HAP-1 (cell line): ENCODE results near the gene C1QTNF7.

ENCODE experiments used
- DNase-seq, 2 experiments: peaks; one replicate each; pipeline ENCODE4 v3.0.0-alpha.2; 2016 to 2020; ENCODE audit warnings: low spot score in 2 of 2
- H3K27me3 ChIP-seq: fragments of 250-450 bp; sonication (Bioruptor Pico); 2 replicates; pipeline ENCODE4 v1.5.1; 2020; ENCODE audit warnings: low read depth, mild to moderate bottlenecking, moderate library complexity
- H3K36me3 ChIP-seq: fragments of 250-450 bp; sonication (Bioruptor Pico); replicated peaks from 2 replicates; pipeline ENCODE4 v1.5.1; 2020; ENCODE audit warnings: mild to moderate bottlenecking
- H3K4me1 ChIP-seq: fragments of 250-450 bp; sonication (Bioruptor Pico); 2 replicates; pipeline ENCODE4 v1.5.1; 2020; ENCODE audit warnings: mild to moderate bottlenecking
- H3K4me3 ChIP-seq: fragments of 250-450 bp; sonication (Bioruptor Pico); 2 replicates; pipeline ENCODE4 v1.5.1; 2020; ENCODE audit warnings: mild to moderate bottlenecking, moderate library complexity
- H3K9me3 ChIP-seq: fragments of 250-450 bp; sonication (Bioruptor Pico); 2 replicates; pipeline ENCODE4 v1.5.1; 2020; ENCODE audit warnings: mild to moderate bottlenecking, moderate library complexity
- in situ Hi-C: fragments of 300-500 bp; cut with MboI; formaldehyde crosslinking; loops from 3 replicates; pipeline ENCODE4 v1.14.3; 2020; ENCODE audit warnings: low sequenced_read_pairs, inconsistent platforms, mixed read lengths

Gene C1QTNF7

DNA sequence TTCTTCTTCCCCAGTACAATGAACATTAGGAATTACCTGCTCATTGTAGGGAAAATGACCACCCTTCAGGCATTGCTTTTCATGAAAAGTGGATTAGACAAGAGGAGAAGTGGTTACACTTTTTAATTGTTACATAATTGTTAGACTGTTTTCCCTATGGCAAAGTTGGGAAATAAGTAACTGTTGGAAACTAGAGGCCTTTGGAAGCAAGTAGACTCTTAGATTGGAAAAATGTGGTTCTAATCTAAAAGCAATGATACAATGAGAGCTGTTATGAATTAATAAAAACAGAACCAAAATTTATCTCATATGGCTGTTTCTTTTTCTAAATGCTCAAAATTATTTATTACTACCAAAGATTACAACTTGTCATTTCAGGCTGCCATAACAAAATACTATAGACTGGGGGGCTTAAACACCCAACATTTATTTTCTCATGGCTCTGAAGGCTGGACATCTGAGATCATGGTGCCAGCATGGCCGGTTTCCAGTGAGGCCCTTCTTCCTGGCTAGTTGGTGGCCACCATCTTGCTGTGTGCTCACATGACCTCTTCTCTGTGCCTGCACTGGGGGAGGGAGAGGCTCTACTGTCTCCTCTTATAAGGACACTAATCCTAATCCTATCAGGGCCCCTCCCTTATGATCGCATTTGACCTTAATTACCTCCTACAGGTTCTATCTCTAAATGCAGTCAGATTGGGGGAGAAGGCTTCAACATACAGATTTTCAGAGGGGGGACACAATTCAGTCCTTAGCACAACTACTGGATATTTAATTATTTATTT, 54.3 kb downstream of the C1QTNF7 start:
- Histone ChIP-seq H3K36me3 (no peaks in the 10 kb centered on the region), H3K4me1 (peaks cover 6% of the 10 kb centered on the region), H3K27me3 (no peaks in the 10 kb centered on the region), H3K4me3 (no peak overlapping the region), H3K9me3 (no peaks in the 10 kb centered on the region)
- in situ Hi-C loops, result loop anchor here (25.0 kb wide), 1 partner anchor 780 kb away; no protein-coding TSS in a partner anchor
- DNase-seq, result no peak

DNA sequence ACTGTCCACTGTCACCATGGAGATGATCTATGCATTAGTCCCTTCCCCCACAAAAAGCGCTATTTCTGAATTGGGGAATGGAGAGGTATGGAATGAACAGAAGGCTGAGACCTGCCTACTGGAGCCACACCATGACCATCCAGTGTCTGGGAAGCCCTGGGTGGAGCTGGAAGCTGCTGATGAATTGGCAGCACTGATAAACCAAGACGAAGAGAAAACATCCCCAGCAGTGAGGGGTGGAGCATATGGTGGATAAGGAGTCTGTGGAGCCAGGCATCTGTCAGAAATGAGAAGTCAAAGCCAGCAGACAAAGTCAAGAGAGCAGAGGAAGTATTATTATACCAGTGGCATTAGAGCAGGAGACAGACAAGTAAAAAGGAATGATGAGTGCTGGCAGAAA, 55.0 kb downstream of the C1QTNF7 start:
- H3K4me1 ChIP-seq, result peaks cover 6% of the 10 kb centered on the region
- H3K4me3 ChIP-seq, result no peak overlapping the region
- H3K9me3 ChIP-seq, result no peaks in the 10 kb centered on the region
- H3K36me3 ChIP-seq, result no peaks in the 10 kb centered on the region
- DNase-seq, result no peak
- no peaks in the 10 kb centered on the region for H3K27me3 ChIP-seq
- in situ Hi-C loops, result loop anchor here (25.0 kb wide), 1 partner anchor 779 kb away; no protein-coding TSS in a partner anchor

DNA sequence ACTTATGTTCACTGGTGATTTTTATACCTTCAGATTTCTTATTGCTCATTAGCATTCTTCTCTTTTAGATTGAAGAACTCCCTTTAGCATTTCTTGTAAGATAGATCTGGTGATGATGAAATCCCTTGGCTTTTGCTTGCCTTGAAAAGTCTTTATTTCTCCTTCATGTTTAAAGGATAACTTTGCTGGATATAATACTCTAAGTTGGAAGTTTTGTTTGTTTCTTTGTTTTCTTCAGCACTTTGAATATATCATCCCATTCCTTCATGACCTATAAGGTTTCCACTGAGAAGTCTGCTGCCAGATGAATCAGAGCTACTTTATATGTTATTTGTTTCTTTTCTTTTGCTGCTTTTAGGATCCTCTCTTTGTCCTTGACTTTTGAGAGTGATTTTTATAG, 60.3 kb downstream of the C1QTNF7 start:
- DNase-seq, result no peak
- peaks cover 5% of the 10 kb centered on the region; the same call in 1 of the 2 replicates for H3K4me1 ChIP-seq
- in situ Hi-C loops, result loop anchor here (25.0 kb wide), 1 partner anchor 774 kb away; no protein-coding TSS in a partner anchor
- H3K9me3 ChIP-seq, result no peaks in the 10 kb centered on the region
- no peak overlapping the region for H3K4me3 ChIP-seq
- no peaks in the 10 kb centered on the region for H3K27me3 ChIP-seq
- no peaks in the 10 kb centered on the region for H3K36me3 ChIP-seq

DNA sequence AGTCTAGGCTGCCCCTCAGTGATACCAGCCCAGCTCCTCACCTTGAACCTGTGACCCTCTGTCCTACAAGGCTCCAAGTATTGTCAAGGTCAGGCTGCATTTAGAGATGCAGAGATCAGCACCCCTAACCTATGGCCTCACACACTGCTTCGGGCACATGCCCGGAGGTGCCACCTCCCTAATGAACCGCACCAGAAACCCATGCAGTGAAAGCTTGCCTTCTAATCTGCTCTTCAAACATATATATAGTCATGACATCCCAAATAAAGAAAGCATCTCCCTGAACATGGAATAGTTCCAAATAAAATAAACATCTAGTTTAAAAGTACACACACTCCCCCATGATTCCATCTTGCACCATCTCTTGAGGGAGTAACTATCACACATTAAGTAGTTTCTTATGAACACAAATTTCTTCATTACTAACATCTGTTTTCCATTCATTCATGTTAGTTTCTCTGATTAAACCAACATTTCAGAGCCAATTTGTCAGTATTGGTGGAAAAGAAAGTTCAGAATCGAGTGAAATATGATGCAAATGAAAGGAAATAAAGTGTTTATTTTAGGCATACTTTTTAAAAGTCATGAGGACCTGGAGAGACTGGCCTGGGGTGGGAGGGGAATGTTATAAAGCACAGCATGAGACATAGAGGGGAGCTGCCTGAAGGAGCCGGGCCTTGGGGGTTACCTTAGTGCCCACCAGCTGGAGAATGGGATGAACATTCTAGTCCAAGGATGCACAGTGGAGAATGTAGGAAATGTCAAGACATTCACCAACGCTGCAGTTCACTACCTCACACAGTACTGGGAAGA, 61.0 kb downstream of the C1QTNF7 start:
- in situ Hi-C loops, result loop anchor here (25.0 kb wide), 1 partner anchor 773 kb away; no protein-coding TSS in a partner anchor
- peaks cover 5% of the 10 kb centered on the region; the same call in 1 of the 2 replicates for H3K4me1 ChIP-seq
- H3K27me3 ChIP-seq, result no peaks in the 10 kb centered on the region
- H3K9me3 ChIP-seq, result no peaks in the 10 kb centered on the region
- H3K4me3 ChIP-seq, result no peak overlapping the region
- no peak for DNase-seq
- H3K36me3 ChIP-seq, result no peaks in the 10 kb centered on the region

DNA sequence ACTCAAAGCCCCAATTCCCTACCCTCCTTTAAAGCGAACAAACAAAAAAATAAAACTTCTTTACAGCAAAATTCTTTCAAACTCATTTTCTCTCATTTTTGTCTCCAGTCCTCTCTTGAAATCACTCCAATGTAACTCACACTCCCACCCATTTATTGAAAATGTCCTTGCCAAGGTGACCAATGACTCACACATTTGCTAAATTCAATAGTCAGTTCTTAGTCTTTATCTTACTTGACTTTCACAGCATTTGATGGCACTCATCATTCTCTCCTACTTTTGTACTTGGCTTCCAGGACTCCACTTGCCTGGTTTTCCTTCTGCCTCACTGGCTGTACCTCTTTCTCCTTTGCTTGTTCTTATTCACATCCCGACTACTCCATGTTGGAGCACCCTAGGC, 61.7 kb downstream of the C1QTNF7 start:
- Histone ChIP-seq H3K27me3 (no peaks in the 10 kb centered on the region), H3K4me3 (no peak overlapping the region), H3K4me1 (peaks cover 5% of the 10 kb centered on the region; the same call in 1 of the 2 replicates), H3K36me3 (no peaks in the 10 kb centered on the region), H3K9me3 (no peaks in the 10 kb centered on the region)
- no peak for DNase-seq
- in situ Hi-C loops, result loop anchor here (25.0 kb wide), 1 partner anchor 773 kb away; no protein-coding TSS in a partner anchor

DNA sequence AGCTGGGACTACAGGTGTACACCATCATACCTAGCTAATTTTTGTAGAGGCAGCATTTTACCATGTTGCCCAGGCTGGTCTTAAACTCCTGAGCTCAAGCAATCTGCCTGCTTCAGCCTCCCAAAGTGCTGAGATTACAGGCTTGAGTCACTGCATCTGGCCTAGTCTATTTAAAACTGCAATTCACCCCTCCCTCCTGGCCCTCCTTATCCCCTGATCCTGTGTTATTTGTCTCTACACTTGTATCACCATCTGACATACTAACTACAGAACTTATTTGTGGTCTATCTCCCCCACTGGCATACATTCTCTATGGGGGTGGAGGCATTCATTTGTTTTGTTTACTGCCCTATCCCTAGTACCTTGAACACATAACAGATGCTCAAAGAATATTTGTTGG, 65.6 kb downstream of the C1QTNF7 start:
- H3K4me1 ChIP-seq, result peaks cover 7% of the 10 kb centered on the region; the same call in 1 of the 2 replicates
- in situ Hi-C loops, result loop anchor here (25.0 kb wide), 1 partner anchor 769 kb away; no protein-coding TSS in a partner anchor
- no peak for DNase-seq
- no peaks in the 10 kb centered on the region for H3K36me3 ChIP-seq
- H3K9me3 ChIP-seq, result no peaks in the 10 kb centered on the region
- H3K4me3 ChIP-seq, result no peak overlapping the region
- H3K27me3 ChIP-seq, result no peaks in the 10 kb centered on the region

DNA sequence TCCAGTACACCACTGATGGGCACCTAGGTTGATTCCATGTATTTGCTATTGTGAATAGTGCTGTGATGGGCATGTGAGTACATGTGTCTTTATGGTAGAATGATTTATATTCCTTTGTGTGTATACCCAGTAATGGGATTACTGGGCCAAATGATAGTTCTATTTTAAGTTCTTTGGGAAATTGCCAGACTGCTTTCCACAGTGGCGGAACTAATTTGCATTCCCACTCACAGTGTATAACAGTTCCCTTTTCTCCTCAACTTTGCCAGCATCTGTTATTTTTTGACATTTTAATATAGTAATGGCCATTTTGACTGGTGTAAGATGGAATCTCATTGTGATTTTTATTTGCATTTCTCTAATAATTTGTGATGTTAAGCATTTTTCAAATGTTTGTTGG, 67.8 kb downstream of the C1QTNF7 start:
- no peak for DNase-seq
- Histone ChIP-seq H3K27me3 (no peaks in the 10 kb centered on the region), H3K9me3 (no peaks in the 10 kb centered on the region), H3K36me3 (no peaks in the 10 kb centered on the region), H3K4me3 (no peak overlapping the region), H3K4me1 (0 out of 2 replicates have a peak, but pooled peaks cover 2% of the 10 kb centered on the region)
- in situ Hi-C loops, result loop anchor here (25.0 kb wide), 1 partner anchor 767 kb away; no protein-coding TSS in a partner anchor
